Sigmoid colon (tissue), 4 donors: ENCODE data around the gene COLQ.

ENCODE experiments used
- CTCF ChIP-seq, 4 experiments: fragments of 450-650 bp in 3 of 4; fragments of 200-600 bp in 1 of 4; IDR thresholded peaks; one replicate each; pipeline ENCODE4 v1.5.1; 2016 to 2019; ENCODE audit warnings: antibody characterized with exemption in 4 of 4, mild to moderate bottlenecking in 3 of 4, moderate library complexity in 2 of 4
- POLR2AphosphoS5 ChIP-seq, 4 donors: sonication (generic); formaldehyde crosslinking; IDR thresholded peaks; one replicate each; pipeline ENCODE4 v1.6.1; 2017; ENCODE audit warnings: antibody characterized with exemption in 4 of 4

GRCh38 chr3:15453991-15454625, 67.4 kb downstream of the COLQ start:
- TF ChIP-seq CTCF (IDR thresholded peaks at IDR 0.05) (no peak), POLR2AphosphoS5 (IDR thresholded peaks at IDR 0.05) (no peak)
